Prostate gland (tissue), 2 donors: ENCODE measurements around the gene YY2. TPM values are rescaled to one million over a fixed set of nuclear protein-coding genes. Genes with fewer than 3 reads are reported as not detected.
"Not testable (repeated sequence)": the region's sequence is repeated elsewhere in the genome, so short reads cannot be mapped to it uniquely, and the experiment has no call there.

ENCODE experiments used
- DNase-seq: peaks from one replicate; pipeline ENCODE4 v3.0.0-alpha.2; 2019; ENCODE audit warnings: low spot score
- H3K27ac ChIP-seq, 2 donors: fragments of 200-600 bp; sonication (generic); 2 replicates each; pipeline ENCODE4 v1.5.1; 2017 to 2019
- H3K27me3 ChIP-seq: fragments of 200-600 bp; sonication (generic); replicated peaks from 2 replicates; pipeline ENCODE4 v1.5.1; 2019; ENCODE audit not compliant: insufficient read depth
- H3K36me3 ChIP-seq, 2 donors: fragments of 200-600 bp; sonication (generic); 1 replicate in 1 of 2; 2 replicates in 1 of 2; pipeline versions ENCODE4 v1.5.1 to v1.8.1; 2017 to 2019
- H3K4me1 ChIP-seq: fragments of 200-600 bp; sonication (generic); replicated peaks from 2 replicates; pipeline ENCODE4 v1.5.1; 2019
- H3K4me3 ChIP-seq, 2 donors: fragments of 200-600 bp; sonication (generic); 2 replicates each; pipeline ENCODE4 v1.5.1; 2017 to 2019
- H3K9me3 ChIP-seq: fragments of 200-600 bp; sonication (generic); 2 replicates; pipeline ENCODE4 v1.5.1; 2017
- CTCF ChIP-seq, 4 experiments: fragments of 200-600 bp in 2 of 4; fragments of 450-650 bp in 2 of 4; sonication (generic) in 2 of 4; IDR thresholded peaks; 1 replicate in 3 of 4; 2 replicates in 1 of 4; pipeline ENCODE4 v1.5.1; 2016 to 2019; ENCODE audit warnings: antibody characterized with exemption in 4 of 4, mild to moderate bottlenecking in 2 of 4, moderate library complexity in 2 of 4
- POLR2A ChIP-seq: fragments of 450-650 bp; IDR thresholded peaks from one replicate; pipeline ENCODE4 v1.6.1; 2016; ENCODE audit warnings: antibody characterized with exemption, mild to moderate bottlenecking
- POLR2AphosphoS5 ChIP-seq: sonication (generic); formaldehyde crosslinking; IDR thresholded peaks from one replicate; pipeline ENCODE4 v1.6.1; 2017; ENCODE audit warnings: antibody characterized with exemption
- WGBS: methylation state at CpG from one replicate; pipeline ENCODE4 v1.1.5; 2018; 5-methylcytosine and 5-hydroxymethylcytosine counted together
- intact Hi-C: fragments of 100-400 bp; cut with DNase I; formaldehyde crosslinking; loops from one replicate; pipeline ENCODE4 v1.14.2; 2022
- total RNA-seq, 2 donors: library from RNA; depleted of rRNA; stranded (reverse); fragments of >200 nt; gene quantifications; one replicate each; pipeline ENCODE4 v1.1.0, GENCODE V29; 2016

The YY2 gene
- total RNA-seq, 2 donors from 2014 or later = 0.82 to 13.7 TPM

GRCh38 chrX:21816136-21816535 is 39.7 kb upstream of the YY2 start:
- no peaks in the 10 kb centered on the region for H3K9me3 ChIP-seq
- no peaks in the 10 kb centered on the region for H3K4me1 ChIP-seq
- H3K36me3 ChIP-seq = no peaks in the 10 kb centered on the region
- WGBS = 96% methylated on average over 5 of the region's 5 CpGs
- DNase-seq = no peak
- intact Hi-C loops = no loop called here
- H3K27ac ChIP-seq = no peak overlapping the region
- TF ChIP-seq POLR2A (no peak), CTCF (IDR thresholded peaks at IDR 0.05) (no peak), POLR2AphosphoS5 (no peak)
- H3K27me3 ChIP-seq = no peaks in the 10 kb centered on the region
- no peak overlapping the region for H3K4me3 ChIP-seq

- H3K27ac ChIP-seq, H3K9me3 ChIP-seq: not testable (repeated sequence)
- 100% methylated on average over 1 of the region's 1 CpG for WGBS
Observed at GRCh38 chrX:21820170-21820569, 35.6 kb upstream of the YY2 start.

GRCh38 chrX:21821875-21822274 is 33.9 kb upstream of the YY2 start:
- Histone ChIP-seq H3K4me1 (no peaks in the 10 kb centered on the region), H3K27ac (no peak overlapping the region), H3K4me3 (no peak overlapping the region), H3K27me3 (no peaks in the 10 kb centered on the region), H3K36me3 (no peaks in the 10 kb centered on the region), H3K9me3 (no peaks in the 10 kb centered on the region)
- TF ChIP-seq CTCF (IDR thresholded peaks at IDR 0.05) (no peak), POLR2AphosphoS5 (no peak), POLR2A (no peak)
- intact Hi-C loops = no loop called here
- DNase-seq = no peak
- 86% methylated on average over 3 of the region's 3 CpGs for WGBS

More at GRCh38 chrX:21820170-21820569, 35.6 kb upstream of the YY2 start:
- H3K27me3 ChIP-seq, intact Hi-C loops, H3K36me3 ChIP-seq, H3K4me3 ChIP-seq, H3K4me1 ChIP-seq, DNase-seq: not testable (repeated sequence)

- H3K27me3 ChIP-seq = no peaks in the 10 kb centered on the region
- H3K36me3 ChIP-seq = no peaks in the 10 kb centered on the region
- intact Hi-C loops = loop anchor here (10.0 kb wide), 1 partner anchor 1307 kb away; no protein-coding TSS in a partner anchor
- DNase-seq = no peak
- no peak overlapping the region for H3K4me3 ChIP-seq
- TF ChIP-seq POLR2A (no peak), POLR2AphosphoS5 (no peak), CTCF (IDR thresholded peaks at IDR 0.05) (no peak)
- H3K9me3 ChIP-seq = no peaks in the 10 kb centered on the region
- 86% methylated on average over 2 of the region's 2 CpGs for WGBS
- H3K4me1 ChIP-seq = no peaks in the 10 kb centered on the region
- H3K27ac ChIP-seq = no peak overlapping the region
Observed at GRCh38 chrX:21831496-21831895, 24.3 kb upstream of the YY2 start.

- H3K27me3 ChIP-seq = no peaks in the 10 kb centered on the region
- no peak overlapping the region for H3K4me3 ChIP-seq
Observed at GRCh38 chrX:21837056-21837455, 18.7 kb upstream of the YY2 start.

More at GRCh38 chrX:21837056-21837455, 18.7 kb upstream of the YY2 start:
- Histone ChIP-seq H3K4me1 (no peaks in the 10 kb centered on the region), H3K27ac (no peak overlapping the region), H3K9me3 (no peaks in the 10 kb centered on the region), H3K36me3 (no peaks in the 10 kb centered on the region)
- TF ChIP-seq POLR2A (no peak), POLR2AphosphoS5 (no peak), CTCF (IDR thresholded peaks at IDR 0.05) (no peak)
- WGBS = 79% methylated on average over 2 of the region's 2 CpGs
- intact Hi-C loops = loop anchor here (10.0 kb wide), 1 partner anchor 1312 kb away; no protein-coding TSS in a partner anchor
- no peak for DNase-seq
